Ectodermal cell (in vitro differentiated cells): ENCODE data around the gene ZNF654.

Experiments used
- H3K27ac ChIP-seq: 2 replicates; pipeline ENCODE4 v1.7.0; 2013; ENCODE audit warnings: mild to moderate bottlenecking, low read depth, low read length; ENCODE audit not compliant: insufficient read depth, poor library complexity, severe bottlenecking
- H3K27me3 ChIP-seq: 2 replicates; pipeline ENCODE4 v1.7.0; 2013; ENCODE audit warnings: mild to moderate bottlenecking, low read length; ENCODE audit not compliant: insufficient read depth, control insufficient read depth, poor library complexity, severe bottlenecking
- H3K36me3 ChIP-seq: one replicate; pipeline ENCODE4 v1.7.0; 2013; ENCODE audit warnings: low read length; ENCODE audit not compliant: control insufficient read depth, insufficient read depth
- H3K4me1 ChIP-seq: one replicate; pipeline ENCODE4 v1.7.0; 2013; ENCODE audit warnings: low read length; ENCODE audit not compliant: control insufficient read depth, insufficient read depth
- H3K4me3 ChIP-seq: 2 replicates; pipeline ENCODE4 v1.7.0; 2013; ENCODE audit warnings: low read depth, low read length, control low read depth; ENCODE audit not compliant: insufficient read depth
- H3K9me3 ChIP-seq: 2 replicates; pipeline ENCODE4 v1.7.0; 2013; ENCODE audit warnings: mild to moderate bottlenecking, low read length, moderate library complexity; ENCODE audit not compliant: control insufficient read depth
- WGBS, 2 experiments: methylation state at CpG; one replicate each; pipeline ENCODE4 v1.1.7; 2013; ENCODE audit warnings: missing lambda C conversion rate in 2 of 2; 5-methylcytosine and 5-hydroxymethylcytosine counted together

The ZNF654 gene

GRCh38 chr3:88189361-88189810, 130.3 kb downstream of the ZNF654 start:
- no peak overlapping the region for H3K4me3 ChIP-seq
- no peaks in the 10 kb centered on the region for H3K27me3 ChIP-seq
- 94 to 97% methylated on average over 11 of the region's 11 CpGs for WGBS, 2 experiments
- H3K27ac ChIP-seq = no peak overlapping the region
- no peaks in the 10 kb centered on the region for H3K4me1 ChIP-seq
- H3K36me3 ChIP-seq = no peaks in the 10 kb centered on the region
- no peaks in the 10 kb centered on the region for H3K9me3 ChIP-seq

- no peak overlapping the region for H3K4me3 ChIP-seq
- WGBS, 2 experiments = 63 to 72% methylated on average over 4 of the region's 4 CpGs
- H3K27ac ChIP-seq = no peak overlapping the region
- no peaks in the 10 kb centered on the region for H3K9me3 ChIP-seq
- H3K4me1 ChIP-seq = no peaks in the 10 kb centered on the region
- H3K36me3 ChIP-seq = no peaks in the 10 kb centered on the region
- H3K27me3 ChIP-seq = no peaks in the 10 kb centered on the region
These were observed 132.9 kb downstream of the ZNF654 start for GRCh38 chr3:88191872-88192409.

- WGBS, 2 experiments = 38 to 53% methylated on average over 3 of the region's 3 CpGs
These were observed 133.6 kb downstream of the ZNF654 start for GRCh38 chr3:88192631-88193030.

More at GRCh38 chr3:88192631-88193030, 133.6 kb downstream of the ZNF654 start:
- no peak overlapping the region for H3K27ac ChIP-seq
- H3K4me3 ChIP-seq = no peak overlapping the region
- no peaks in the 10 kb centered on the region for H3K4me1 ChIP-seq
- no peaks in the 10 kb centered on the region for H3K36me3 ChIP-seq
- H3K27me3 ChIP-seq = no peaks in the 10 kb centered on the region
- no peaks in the 10 kb centered on the region for H3K9me3 ChIP-seq
